Activated CD4-positive, alpha-beta T cell treated with anti-CD3 and anti-CD28 coated beads, Interleukin-2, amount 50 U/mL, for 4 hours (primary cell): ENCODE results near the gene PRICKLE4.
"Not testable (repeated sequence)": the region's sequence is repeated elsewhere in the genome, so short reads cannot be mapped to it uniquely, and the experiment has no call there.

Experiments
- DNase-seq, 2 experiments: peaks; one replicate each; pipeline ENCODE4 v3.0.0-alpha.2; 2020

PRICKLE4 gene

DNA sequence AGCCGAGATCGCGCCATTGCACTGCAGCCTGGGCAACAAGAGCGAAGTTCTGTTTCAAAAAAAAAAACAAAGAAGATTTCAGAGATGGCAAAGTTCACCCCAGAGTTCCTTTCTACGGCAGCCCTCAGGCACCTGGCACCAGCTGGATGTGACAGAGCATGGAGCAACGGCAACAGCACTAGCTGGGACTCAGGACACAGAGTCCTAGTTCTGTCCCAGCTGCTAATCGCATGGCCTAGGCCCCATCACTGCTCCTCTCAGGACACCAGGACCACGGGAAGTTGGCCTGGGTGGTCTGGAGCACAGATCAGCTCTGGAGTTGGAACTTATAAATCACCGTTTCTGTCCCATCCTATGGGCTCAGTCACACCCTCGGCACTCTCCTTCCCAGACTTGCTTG is 34.5 kb upstream of the PRICKLE4 start:
- DNase-seq, result no peak

DNA sequence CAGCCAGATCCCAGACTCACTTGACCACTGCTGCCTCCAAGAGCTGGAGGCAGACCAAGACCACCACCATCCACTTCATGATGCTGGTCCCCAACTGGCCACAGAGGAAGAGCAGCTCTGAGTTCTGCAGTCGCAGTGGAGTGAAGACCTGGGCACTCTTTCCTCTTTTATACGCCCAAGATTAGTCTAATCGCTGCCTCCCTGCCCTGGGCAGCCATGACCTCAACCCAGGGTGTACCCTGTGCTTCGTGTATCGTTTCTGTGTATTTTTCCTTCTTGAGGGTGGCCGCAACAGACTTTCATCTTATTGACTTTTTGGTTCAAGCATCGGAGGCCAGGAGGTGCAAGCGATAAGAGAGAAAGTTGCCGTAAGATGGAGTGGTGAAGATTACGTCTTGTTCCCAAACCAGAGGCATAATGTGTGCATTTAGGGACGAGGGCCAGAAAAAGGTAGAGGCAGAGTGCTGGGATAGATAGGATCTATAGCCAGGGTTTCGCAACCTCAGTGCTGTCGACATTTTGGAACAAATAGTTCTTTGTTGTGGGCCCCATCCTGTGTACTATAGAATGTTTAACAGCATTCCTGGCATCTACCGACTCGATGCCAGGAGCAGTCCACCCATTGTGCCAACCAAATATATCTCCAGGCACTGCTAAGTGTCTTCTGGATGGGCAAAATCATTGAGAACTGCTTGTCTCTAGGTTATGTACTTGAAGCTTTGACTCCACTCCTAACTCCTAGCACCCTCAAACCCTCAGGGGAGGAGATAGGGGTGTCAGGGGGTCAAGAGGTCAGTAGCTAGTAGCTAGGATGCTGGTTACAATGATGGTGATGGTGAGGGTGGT is 33.1 kb upstream of the PRICKLE4 start, which contains the start of gene PGC:
TSS of gene PGC (minus strand) at position 142 of the 846 bp plus-strand sequence. CDS start at position 79, 63 bp downstream.
- no peak for DNase-seq

DNA sequence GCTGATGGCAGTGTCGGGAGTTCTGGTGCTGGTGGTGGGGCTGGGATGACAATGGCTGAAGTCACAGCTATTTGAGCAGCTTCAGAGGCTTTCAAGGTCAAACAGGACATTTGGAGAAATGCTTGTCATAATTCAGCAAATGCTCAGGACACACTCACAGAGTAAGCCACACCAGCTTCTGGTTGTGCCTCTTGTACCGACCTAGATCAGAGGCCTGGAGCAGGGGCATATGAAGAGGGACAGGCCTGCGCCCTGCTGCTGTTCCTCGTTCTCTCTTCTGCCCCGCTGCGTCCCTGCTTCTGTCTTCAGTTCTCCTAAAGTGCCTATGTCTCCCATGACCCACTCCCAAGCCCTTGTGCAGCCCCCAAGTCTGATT is 32.5 kb upstream of the PRICKLE4 start:
- no peak for DNase-seq

DNA sequence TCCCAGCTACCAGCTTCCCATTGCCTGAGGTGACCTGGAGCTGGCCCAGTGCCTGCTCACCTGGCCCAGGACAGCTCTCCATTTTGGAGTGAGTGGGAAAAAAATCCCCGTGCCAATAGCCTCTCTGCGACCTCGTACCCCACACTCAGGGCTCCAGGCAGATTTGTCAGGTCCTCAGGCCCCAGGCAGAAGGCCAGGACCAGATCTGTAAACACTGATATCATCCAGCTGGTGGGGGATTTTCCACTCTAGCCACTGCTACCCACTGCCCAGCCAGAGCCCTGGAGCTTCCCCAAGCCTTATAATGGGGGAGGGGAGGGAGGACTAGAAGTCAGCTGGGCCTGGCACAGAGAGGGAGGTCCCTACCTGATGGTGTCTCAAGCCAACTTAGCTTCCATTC is 32.0 kb upstream of the PRICKLE4 start:
- no peak for DNase-seq

DNA sequence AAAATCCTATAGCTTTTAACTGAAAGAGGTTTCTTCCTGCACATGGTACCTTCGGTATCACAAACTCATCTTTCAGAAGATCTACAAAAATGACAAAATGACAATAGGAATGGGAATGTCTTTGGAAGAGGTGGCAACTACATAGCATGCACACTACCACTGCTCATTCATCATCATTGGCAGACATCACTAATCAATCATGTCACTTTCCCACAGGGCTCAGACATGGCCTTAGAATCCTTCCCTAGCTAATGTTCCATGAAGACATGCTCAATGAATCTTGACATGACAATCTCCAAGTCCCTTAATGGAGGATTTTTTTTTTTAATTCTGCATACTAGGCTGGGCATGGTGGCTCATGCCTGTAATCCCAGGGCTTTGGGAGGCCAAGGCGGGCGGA is 30.2 kb upstream of the PRICKLE4 start:
- DNase-seq, result no peak

DNA sequence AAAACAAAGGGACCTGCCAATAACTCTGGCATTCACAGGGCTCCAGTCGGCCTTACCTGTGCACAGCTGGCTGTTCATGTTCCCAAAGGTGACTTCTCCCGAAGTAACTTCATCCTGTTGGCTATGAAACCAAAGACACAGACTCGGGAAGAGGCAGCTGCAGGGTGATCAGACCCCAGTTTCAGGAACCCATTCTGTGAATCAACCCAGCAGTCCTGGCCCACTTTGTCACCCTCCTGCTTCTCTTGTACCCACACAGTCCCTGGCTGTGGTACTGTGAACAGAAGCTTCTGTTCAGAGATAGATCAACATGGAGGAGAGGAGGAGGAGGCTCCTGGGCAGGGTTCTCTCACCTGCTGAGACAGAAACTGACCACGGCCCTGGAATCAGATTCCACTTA is 24.7 kb upstream of the PRICKLE4 start:
- DNase-seq, result no peak

DNA sequence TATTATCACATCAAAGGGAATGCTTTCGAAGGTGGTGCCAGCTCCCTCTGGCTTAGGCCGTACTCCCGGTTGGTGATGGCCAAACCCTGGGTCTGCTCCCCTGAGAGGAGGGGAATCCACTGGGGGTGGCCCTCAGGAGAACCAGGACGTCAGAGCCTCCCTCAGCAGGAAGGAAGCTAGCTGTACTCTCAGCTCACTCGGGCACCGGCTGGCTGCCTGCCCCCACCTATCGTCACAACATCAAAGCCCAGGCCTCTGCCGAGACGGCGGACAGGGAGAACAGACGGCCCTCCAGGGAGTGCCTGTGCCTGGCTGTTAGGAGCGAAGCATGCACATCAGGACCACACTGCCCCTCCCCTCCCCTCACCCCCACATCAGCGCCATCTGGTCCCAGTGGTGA is 24.2 kb upstream of the PRICKLE4 start:
- no peak for DNase-seq

DNA sequence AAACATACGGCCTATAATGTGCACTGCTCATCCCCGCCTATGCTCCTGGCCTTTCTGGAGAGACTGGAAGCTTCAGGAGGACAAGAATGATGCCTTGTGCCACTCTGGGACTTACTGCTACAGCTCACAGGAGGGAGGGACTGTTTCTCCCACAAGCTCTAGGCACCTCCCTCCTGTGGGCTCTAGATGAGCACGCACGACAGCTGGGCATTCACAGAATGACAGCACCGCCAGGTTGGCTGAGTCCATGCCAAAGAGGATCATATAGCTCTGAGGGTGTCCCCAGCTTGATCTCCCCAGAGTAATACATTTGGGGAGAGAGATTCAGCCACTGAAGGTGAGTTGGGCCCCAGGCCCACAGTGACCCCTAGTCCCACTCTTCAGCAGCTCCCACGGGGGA is 23.3 kb upstream of the PRICKLE4 start:
- no peak for DNase-seq

DNA sequence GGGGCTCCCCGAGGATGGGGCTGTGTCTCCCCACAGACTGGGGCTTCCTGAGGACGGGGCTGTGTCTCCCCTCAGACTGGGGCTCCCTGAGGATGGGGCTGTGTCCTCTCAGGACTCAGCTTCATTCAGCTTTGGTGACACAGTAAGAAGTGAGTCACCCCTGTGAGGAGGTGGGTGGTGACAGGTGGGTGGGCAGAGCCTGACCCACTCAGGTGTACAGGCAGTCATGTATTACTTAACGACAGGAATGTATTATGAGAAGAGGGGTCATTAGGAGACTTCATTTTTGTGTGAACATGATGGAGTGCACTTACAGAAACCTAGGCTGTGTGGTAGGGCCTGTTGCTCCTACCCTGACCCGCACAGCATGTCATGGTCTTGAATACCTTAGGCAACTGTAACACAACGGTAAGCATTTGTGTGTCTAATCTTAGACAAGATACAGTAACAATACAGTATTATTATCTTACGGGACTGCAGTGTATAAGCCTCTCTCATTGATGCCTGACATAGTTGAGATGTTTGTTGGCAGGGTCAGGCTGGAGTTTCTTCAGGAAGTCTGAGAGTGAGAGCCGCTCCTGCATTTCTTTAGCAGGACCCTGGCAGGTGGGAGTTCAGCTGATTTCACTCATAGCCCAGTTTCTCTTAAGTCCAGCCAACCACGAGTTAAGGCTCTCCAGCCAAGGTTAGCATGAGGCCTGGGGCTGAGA is 22.5 kb upstream of the PRICKLE4 start:
- DNase-seq, result no peak

DNA sequence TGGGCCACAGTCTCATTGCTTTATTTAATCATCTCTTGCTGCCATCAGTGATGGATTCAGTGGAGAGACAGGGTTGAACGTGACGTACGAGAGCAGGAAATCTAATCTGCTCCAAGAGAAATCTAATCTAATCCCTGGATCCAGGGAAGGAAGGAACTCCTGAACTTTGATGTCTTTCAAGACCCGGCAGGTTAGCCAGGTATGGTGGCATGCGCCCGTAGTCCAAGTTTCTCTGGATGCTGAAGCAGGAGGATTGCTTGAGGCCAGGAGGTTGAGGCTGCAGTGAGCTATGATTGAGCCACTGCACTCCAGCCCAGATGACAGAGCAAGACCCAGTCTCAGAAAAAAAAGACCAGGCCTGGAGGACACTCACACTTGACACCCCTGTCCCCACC is 21.9 kb upstream of the PRICKLE4 start:
- no peak for DNase-seq

DNA sequence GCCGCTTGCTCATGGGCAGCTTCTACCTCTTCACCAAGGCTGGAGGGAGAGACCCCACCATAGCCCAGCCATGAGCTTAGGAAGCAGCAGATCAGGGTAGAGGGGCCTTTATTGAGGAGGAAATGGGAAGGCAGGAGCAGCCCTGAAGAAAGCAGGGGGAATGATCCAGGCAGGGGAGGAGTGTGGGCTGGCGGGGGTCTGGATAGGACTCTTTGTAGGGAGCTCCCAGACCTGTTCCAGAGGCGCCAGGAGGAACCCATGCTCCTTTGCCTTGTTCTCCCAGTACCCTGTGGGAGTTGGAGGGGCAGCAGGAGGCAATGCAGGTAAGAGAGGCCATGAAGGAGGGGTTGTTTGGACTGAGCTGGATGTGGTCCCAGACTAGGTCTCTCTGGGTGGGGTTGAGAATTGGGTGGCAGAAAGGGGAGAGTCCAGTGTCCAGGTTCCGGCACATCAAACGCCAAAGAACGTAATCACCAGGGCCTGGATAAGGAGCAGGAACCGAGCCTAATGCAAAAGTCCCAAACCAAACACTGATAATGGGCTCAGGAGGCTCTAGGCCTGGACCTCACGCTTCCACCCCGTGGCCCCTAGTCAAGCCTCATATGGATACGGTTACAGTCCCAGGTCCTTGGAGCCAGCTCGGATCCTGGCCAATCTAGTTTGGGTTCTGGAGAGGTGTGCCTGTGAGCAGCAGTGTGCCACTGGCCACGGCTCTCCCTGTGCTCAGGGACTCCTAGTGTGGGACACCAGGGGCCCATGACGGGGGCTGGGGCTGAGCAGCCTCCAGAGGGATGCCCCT is 21.3 kb upstream of the PRICKLE4 start:
- no peak for DNase-seq

DNA sequence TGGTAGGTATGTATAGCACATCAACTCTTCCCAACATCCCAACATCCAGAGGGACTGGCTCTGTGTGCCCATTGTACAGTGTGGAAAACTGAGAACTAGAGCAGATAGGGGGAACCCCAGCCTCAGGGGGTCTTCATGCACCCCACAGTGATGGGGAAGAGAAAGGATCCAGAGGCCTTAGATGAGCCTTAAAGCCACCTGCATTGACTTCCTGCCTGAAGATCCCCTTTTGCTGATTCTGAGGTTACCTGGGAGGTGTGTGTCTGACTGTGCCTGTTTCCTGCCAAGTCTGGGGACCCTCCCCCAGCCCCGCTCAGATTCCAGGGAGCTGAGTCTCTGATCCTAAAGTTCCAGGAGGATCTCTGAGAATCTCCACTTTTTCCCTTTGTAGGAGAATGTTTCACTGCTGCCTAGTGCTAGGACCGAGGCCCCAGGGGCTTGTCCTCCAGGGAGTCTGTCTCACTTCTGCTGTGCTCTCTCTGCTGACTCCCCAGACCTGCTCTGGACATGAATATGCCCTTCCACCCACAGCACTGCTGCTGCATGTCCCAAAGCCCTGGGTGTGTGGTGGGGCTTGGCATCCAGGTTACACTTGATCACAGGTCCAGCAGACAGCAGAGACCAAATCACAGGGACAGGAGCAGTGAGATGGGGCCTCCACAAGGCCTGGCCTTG is 20.5 kb upstream of the PRICKLE4 start:
- DNase-seq, result no peak

DNA sequence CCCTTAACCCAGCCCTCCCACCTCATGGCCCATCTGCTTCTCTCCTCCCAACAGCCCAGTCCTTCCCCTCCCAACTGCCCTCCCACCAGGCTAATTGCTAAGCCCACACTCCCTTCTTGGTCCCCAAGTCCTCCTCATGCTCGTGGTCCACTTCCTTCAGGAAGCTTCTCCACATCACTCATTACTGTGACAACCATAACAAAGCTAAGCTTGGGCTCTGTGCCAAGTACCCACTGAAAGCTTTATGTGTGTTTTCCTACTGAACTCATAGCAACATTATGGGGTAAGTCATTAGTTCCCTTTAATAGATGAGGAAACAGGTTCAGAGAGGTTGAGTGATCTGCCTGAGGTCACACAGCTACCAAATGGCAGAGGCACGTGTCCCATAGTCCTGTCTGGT is 17.1 kb upstream of the PRICKLE4 start:
- no peak for DNase-seq

DNA sequence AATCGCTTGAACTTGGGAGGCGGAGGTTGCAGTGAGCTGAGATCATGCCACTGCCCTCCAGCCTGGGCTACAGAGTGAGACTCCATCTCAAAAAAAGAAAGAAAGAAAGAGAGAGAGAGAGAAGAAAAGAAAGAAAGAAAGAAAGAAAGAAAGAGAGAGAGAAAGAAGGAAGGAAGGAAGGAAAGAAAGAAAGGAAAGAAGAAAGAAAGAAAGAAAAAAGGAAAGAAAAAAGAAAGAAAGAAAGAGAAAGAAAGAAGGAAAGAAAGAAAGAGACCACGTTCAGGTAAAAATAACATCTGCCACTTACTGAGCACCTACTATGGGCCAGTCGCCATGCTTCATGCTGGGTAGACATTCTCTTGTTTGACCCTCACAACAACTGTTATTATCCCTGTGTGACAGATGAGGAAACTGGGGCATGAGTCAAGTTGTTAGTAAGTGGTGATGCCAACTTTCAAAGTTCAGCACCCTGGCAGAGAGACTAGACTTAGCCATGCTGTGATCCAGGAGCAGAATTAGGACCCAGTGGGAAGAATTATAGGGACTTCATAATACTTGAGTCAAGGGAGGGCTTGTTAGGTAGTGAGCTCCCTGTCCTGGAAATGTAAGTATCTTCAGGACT is 14.4 kb upstream of the PRICKLE4 start:
- not testable (repeated sequence) for DNase-seq

DNA sequence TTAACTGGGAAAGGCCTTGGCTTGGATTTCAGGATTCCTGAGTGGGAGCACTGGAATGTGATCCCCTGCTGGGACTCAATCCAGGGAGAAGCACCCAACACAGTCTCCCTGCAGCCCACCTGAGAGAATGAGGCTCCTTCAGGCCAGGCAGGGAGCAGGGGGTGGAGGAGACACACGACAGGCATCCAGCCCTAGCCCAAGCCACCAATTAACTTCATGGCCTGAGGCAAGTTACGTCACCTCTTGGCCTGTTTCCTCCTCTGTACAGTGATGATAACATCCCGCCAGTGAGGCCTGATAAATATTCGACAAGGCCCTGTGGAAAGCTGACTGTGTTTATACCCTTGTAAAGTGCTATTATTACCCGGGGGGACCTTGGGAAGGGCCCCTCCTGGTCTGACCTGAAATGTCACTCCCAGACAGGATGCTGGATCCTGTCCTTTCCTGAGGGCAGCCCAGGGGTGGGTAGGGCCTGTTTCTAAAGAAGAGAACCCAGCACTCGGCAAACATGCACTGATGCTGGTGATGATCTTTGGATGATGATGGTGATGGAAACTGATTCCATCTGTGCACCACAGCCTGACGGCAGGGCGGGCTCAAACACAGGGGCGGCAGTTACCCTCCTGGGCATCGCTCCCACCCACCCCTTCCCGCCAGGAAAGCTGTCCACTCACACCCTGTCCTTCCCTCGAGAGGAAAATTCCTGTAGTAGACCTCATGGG is 13.3 kb upstream of the PRICKLE4 start:
- no peak for DNase-seq

DNA sequence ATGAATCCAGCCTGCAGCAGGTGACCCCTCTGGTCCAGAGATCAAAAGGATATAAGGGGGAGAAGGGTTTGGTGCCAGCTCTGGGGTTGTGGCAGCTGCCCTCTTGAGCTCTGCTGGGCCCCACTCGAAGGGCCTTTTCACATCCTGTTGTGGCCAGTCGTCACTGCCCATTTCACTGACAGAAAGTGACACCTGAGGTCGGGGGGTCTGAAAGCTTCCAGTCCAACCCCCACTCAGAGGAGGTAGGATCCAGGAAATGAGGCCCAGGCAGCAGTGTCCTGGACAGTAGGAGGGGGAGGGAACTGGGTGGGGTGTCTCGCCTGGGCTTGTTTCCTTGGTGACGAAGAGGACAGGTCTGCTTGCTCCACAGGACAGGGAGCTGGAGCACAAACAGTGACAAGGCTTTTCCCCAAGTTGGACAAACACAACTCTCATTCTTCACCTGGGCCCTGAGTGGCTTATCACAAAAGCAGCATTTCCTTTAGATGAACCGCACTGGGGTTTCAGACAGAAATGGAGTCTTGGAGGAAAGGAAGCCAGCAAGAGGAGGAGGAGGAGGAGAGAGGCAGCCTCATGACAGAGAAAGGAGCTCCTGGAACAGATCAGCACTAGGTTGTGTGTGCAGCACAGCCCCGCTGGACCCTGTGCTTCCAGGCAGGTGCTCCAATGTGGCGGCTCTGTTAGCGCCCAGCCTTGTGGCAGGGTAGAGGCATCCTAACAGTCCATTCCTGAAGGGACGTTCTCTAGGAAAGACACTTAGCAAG is 11.9 kb upstream of the PRICKLE4 start:
- no peak for DNase-seq

DNA sequence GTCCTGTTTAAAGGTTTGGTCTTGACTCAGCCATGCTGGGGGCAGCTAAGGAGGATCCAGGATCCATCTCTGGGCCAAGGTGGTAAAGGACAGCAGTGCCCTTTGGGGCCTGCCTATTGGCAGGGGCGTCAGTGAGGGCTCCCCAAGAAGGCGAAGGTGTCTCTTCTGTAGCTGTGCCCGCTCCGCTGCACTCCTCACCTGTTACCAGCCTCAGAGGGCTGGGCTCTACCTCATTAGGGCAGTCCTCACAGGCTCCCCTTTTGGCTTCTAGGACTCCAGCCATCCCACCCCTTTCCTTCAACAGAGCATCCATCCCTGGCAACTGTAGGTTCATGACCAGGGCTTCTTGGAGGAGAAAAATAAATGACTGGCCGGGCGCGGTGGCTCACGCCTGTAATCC is 11.2 kb upstream of the PRICKLE4 start:
- no peak for DNase-seq

DNA sequence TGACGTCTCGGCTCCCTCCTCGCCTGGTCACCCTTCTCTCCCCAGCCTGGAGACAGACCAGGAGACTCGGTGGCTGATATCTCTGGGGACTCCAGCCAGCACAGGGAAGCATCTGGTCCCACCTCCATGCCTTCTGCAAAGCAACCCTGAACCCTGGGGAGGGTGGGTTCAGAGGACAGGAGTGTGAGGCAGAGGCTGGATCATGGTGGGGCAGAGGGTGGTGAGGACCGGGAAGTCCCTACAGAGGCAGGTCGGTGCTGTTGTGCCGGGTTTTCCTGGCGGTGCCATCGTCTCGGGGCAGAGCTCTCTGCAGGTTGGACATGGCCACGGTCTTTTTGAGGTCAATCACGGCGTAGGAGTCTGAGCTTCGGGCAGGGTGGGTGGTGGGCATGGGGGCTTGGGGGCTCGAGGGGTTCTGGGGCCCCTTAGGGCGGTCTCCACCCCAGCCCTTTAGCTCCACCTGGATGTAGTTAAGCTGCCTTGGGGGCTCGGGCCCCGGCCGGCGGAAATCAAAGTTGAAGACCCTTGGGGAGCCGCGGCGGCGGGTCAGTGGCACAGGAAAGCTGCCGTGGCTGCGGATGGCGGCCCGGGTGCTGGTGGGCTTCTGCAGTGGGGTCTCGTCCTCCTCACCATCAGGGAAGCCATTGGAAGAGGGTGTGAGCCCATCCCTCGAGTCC is 10.1 kb upstream of the PRICKLE4 start:
- no peak for DNase-seq

DNA sequence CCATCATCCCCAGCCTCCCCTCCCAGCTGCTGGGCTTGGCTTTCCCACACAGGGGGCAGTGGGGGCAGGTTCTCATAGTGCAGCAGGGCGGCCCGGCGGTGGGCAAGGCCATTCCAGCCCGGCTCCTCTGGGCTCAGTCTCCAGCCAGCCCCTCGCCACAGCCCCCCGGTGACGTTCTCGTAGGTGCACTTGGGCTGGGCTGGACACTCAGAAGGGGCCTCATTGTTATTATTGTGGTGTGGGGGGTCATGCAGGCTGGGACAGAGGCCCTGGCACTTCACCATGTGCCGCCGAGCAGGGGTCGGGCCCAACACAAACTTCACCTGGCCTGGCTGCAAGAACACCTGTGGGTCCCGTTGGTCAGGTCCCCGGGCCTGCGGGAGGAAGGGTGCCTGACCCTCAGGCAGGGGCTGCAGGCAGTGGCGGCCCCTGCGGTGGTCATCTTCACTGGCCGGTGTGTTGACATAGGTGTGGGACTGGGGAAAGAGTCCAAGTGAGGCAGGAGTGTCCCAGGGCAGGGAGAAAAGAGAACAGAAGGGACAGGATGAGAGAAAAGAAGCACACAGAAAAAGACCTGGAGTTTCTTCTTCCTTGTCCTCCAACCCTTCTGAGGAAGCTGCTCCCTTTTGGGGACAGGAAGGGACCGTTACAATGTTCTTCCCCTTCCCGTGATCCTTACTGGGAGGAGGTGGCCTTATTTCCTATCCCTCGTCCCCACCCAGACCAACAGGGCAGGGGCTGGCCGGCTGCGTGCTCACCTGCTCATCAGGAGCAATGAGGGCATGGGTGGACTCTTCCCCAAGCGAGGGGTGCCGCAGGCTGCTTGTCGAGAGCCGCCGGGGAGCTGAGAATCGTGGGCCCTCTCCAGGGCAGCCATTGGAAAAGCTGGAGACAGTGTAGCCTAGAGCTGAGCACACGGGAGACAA is 9.3 kb upstream of the PRICKLE4 start:
- DNase-seq, result no peak
